MM.1S (cell line): ENCODE data around the gene RNF208.
A peak's percentile ranks its signal among the peaks of the same experiment; 100 is the strongest.

Experiments used
- DNase-seq: peaks from one replicate; pipeline ENCODE4 v3.0.0-alpha.2; 2015
- H2AFZ ChIP-seq: fragments of 300-600 bp; sonication (generic); 2 replicates; pipeline ENCODE4 v1.6.0; 2016; ENCODE audit warnings: antibody characterized with exemption, low read length
- H3F3A ChIP-seq: fragments of 300-600 bp; sonication (generic); 2 replicates; pipeline ENCODE4 v1.6.1; 2016; ENCODE audit warnings: mild to moderate bottlenecking, antibody characterized with exemption, low read length, moderate library complexity, mixed read lengths; ENCODE audit not compliant: insufficient read depth
- H3K27ac ChIP-seq: fragments of 300-600 bp; sonication (generic); 2 replicates; pipeline ENCODE4 v1.5.1; 2016; ENCODE audit warnings: mild to moderate bottlenecking, low read length
- H3K27me3 ChIP-seq: fragments of 300-600 bp; sonication (generic); replicated peaks from 2 replicates; pipeline ENCODE4 v1.6.0; 2016; ENCODE audit warnings: low read length; ENCODE audit not compliant: insufficient read depth
- H3K36me3 ChIP-seq: fragments of 300-600 bp; sonication (generic); replicated peaks from 2 replicates; pipeline ENCODE4 v1.6.1; 2016; ENCODE audit warnings: mild to moderate bottlenecking, low read length, mixed read lengths; ENCODE audit not compliant: insufficient read depth
- H3K4me1 ChIP-seq: fragments of 300-600 bp; sonication (generic); 2 replicates; pipeline ENCODE4 v1.6.1; 2016; ENCODE audit warnings: low read length, mixed read lengths
- H3K4me2 ChIP-seq: fragments of 300-600 bp; sonication (generic); 2 replicates; pipeline ENCODE4 v1.6.0; 2016; ENCODE audit warnings: low read depth, low read length
- H3K4me3 ChIP-seq: fragments of 300-600 bp; sonication (generic); 2 replicates; pipeline ENCODE4 v1.5.1; 2016; ENCODE audit warnings: low read length, mixed read lengths
- H3K79me2 ChIP-seq: fragments of 300-600 bp; sonication (generic); 2 replicates; pipeline ENCODE4 v1.6.1; 2016; ENCODE audit warnings: mixed run types, low read length, mixed read lengths
- H3K9ac ChIP-seq: fragments of 300-600 bp; sonication (generic); 2 replicates; pipeline ENCODE4 v1.6.1; 2016; ENCODE audit warnings: low read length, mixed read lengths
- H3K9me2 ChIP-seq: fragments of 300-600 bp; sonication (generic); replicated peaks from 2 replicates; pipeline ENCODE4 v1.6.1; 2016; ENCODE audit warnings: mild to moderate bottlenecking, low read length, mixed read lengths; ENCODE audit not compliant: insufficient read depth
- H3K9me3 ChIP-seq: fragments of 300-600 bp; sonication (generic); replicated peaks from 2 replicates; pipeline ENCODE4 v1.6.1; 2016; ENCODE audit warnings: mild to moderate bottlenecking, low read length, mixed read lengths; ENCODE audit not compliant: insufficient read depth
- H4K20me1 ChIP-seq: fragments of 300-600 bp; sonication (generic); 2 replicates; pipeline ENCODE4 v1.6.1; 2016; ENCODE audit warnings: mild to moderate bottlenecking, low read length, moderate library complexity, mixed read lengths; ENCODE audit not compliant: insufficient read depth
- CTCF ChIP-seq: fragments of 300-600 bp; sonication (generic); IDR thresholded peaks from 2 replicates; pipeline ENCODE4 v1.5.1; 2016; ENCODE audit warnings: antibody characterized with exemption, low read length, mixed read lengths
- EZH2 ChIP-seq: fragments of 300-600 bp; sonication (generic); optimal IDR thresholded peaks from 2 replicates; pipeline ENCODE3; 2017; ENCODE audit warnings: low read depth, mild to moderate bottlenecking, antibody characterized with exemption, low read length, mixed read lengths
- EZH2phosphoT487 ChIP-seq: fragments of 300-600 bp; sonication (generic); IDR thresholded peaks from 2 replicates; pipeline ENCODE4 v1.6.1; 2018; ENCODE audit warnings: antibody characterized with exemption, low read length

RNF208 gene

GRCh38 chr9:137176302-137177182 is 45.5 kb downstream of the RNF208 start:
- H3K9me3 ChIP-seq = no peaks in the 10 kb centered on the region
- H3K79me2 ChIP-seq = no peaks in the 10 kb centered on the region
- no peak overlapping the region for H3K27ac ChIP-seq
- no peaks in the 10 kb centered on the region for H3K9me2 ChIP-seq
- H3F3A ChIP-seq = peaks cover 10% of the 10 kb centered on the region; the same call in 1 of the 2 replicates
- H3K27me3 ChIP-seq = peaks cover 13% of the 10 kb centered on the region
- no peak overlapping the region for H3K4me3 ChIP-seq
- H4K20me1 ChIP-seq = no peaks in the 10 kb centered on the region
- H2AFZ ChIP-seq = no peak overlapping the region
- peak; percentile 31 for DNase-seq
- TF ChIP-seq EZH2 (no peak), EZH2phosphoT487 (no peak), CTCF (peak; percentile 56)
- no peaks in the 10 kb centered on the region for H3K4me1 ChIP-seq
- H3K4me2 ChIP-seq = no peak overlapping the region
- H3K36me3 ChIP-seq = no peaks in the 10 kb centered on the region
- no peak overlapping the region for H3K9ac ChIP-seq

- peaks cover 10% of the 10 kb centered on the region; the same call in 1 of the 2 replicates for H3F3A ChIP-seq
- no peak overlapping the region for H3K27ac ChIP-seq
- no peak overlapping the region for H3K9ac ChIP-seq
- H3K4me2 ChIP-seq = no peak overlapping the region
- H3K36me3 ChIP-seq = no peaks in the 10 kb centered on the region
- H2AFZ ChIP-seq = no peak overlapping the region
- no peaks in the 10 kb centered on the region for H3K79me2 ChIP-seq
- no peak for DNase-seq
- H3K4me3 ChIP-seq = no peak overlapping the region
- H3K4me1 ChIP-seq = no peaks in the 10 kb centered on the region
- H3K27me3 ChIP-seq = peaks cover 24% of the 10 kb centered on the region
- H3K9me3 ChIP-seq = no peaks in the 10 kb centered on the region
- no peaks in the 10 kb centered on the region for H4K20me1 ChIP-seq
- no peak for TF ChIP-seq EZH2
- TF ChIP-seq CTCF = no peak
- no peak for TF ChIP-seq EZH2phosphoT487
- H3K9me2 ChIP-seq = no peaks in the 10 kb centered on the region
Observed at GRCh38 chr9:137175345-137175961, 46.6 kb downstream of the RNF208 start.

GRCh38 chr9:137174722-137175293 is 47.2 kb downstream of the RNF208 start:
- no peak for DNase-seq

More at GRCh38 chr9:137174722-137175293, 47.2 kb downstream of the RNF208 start:
- Histone ChIP-seq H3F3A (peaks cover 10% of the 10 kb centered on the region; the same call in 1 of the 2 replicates), H3K4me1 (no peaks in the 10 kb centered on the region), H3K27me3 (peaks cover 30% of the 10 kb centered on the region), H3K9me2 (no peaks in the 10 kb centered on the region), H3K4me2 (no peak overlapping the region), H3K27ac (no peak overlapping the region), H2AFZ (no peak overlapping the region), H3K36me3 (no peaks in the 10 kb centered on the region), H3K79me2 (no peaks in the 10 kb centered on the region), H3K9me3 (no peaks in the 10 kb centered on the region), H3K4me3 (no peak overlapping the region), H4K20me1 (no peaks in the 10 kb centered on the region), H3K9ac (no peak overlapping the region)
- TF ChIP-seq EZH2phosphoT487 = no peak
- no peak for TF ChIP-seq EZH2
- TF ChIP-seq CTCF = no peak
